HG03558 (cell line): Measurements from ENCODE around the gene IGSF8.
"Not testable (repeated sequence)": the region's sequence is repeated elsewhere in the genome, so short reads cannot be mapped to it uniquely, and the experiment has no call there.

Source experiments
- ATAC-seq: cut with Tn5 transposase; IDR thresholded peaks from one replicate; pipeline ENCODE4 v1.9.1; 2021; ENCODE audit warnings: moderate number of reproducible peaks; ENCODE audit not compliant: unreplicated experiment; ENCODE audit errors: extremely low read depth

IGSF8 gene

GRCh38 chr1:160074865-160075264 lies 23.6 kb downstream of the IGSF8 start:
- no peak for ATAC-seq

DNA sequence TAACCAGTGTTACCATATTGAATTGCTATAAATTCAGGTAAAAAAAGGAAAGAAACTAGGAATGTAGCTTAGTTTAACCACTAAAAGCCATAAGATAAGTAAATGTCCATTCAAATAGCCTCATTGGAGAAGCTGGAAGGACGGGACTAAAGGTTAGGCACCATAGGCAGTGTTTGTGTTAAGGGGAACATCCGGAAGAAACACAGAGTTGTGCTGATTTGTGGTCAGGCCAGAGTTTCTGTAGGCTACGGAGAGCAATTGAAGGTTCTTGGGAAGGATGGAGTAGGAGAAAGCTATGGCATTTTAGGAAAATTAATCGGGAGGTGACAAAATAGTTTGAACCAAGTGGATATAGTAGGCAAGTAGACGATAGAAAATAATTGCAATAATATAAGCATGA lies 27.1 kb downstream of the IGSF8 start:
- no peak for ATAC-seq

DNA sequence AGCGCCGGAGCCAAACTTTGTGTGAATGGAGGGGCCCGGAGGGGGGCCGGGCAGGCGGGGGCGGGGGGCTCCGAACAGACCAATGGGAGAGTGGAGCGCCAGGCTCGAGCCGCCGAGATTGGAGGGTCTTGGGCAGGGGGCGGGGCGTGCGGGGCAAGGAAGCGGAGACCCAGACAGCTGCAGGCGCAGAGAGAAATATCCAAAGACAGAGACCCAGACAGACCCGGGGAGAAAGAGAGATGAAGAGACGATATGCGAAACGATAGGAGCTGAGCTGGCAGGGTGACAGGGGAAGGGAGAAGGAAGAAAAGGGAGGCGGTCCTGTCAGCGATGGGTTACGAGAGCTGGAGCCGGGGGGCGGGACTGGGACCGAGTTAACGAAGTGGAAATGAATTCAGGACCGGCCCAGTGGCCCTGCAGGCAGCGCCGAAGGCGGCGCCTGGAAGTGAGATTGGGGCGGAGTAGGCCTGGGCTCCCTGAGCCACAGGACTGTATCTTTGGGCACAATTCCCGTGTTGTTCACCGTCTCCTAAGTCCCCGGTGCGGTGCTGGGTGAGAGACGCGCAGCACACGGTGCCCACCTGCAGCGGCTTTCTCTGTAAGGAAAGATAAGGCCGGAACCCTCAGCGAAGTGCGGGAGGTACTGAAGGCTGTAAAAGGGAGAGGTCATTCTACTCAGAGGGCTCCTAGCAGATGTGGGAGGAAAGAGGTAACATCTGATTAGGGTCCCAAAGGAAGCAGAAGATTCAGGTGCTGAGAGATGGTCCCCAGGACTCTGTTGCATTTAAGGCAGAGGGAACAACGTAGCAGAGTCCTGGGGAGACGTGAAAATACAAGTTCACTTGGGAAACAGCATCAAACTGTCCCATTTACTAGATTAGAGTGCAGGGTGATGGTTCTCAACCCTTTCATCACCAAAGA lies 27.9 kb downstream of the IGSF8 start:
- ATAC-seq = no peak

DNA sequence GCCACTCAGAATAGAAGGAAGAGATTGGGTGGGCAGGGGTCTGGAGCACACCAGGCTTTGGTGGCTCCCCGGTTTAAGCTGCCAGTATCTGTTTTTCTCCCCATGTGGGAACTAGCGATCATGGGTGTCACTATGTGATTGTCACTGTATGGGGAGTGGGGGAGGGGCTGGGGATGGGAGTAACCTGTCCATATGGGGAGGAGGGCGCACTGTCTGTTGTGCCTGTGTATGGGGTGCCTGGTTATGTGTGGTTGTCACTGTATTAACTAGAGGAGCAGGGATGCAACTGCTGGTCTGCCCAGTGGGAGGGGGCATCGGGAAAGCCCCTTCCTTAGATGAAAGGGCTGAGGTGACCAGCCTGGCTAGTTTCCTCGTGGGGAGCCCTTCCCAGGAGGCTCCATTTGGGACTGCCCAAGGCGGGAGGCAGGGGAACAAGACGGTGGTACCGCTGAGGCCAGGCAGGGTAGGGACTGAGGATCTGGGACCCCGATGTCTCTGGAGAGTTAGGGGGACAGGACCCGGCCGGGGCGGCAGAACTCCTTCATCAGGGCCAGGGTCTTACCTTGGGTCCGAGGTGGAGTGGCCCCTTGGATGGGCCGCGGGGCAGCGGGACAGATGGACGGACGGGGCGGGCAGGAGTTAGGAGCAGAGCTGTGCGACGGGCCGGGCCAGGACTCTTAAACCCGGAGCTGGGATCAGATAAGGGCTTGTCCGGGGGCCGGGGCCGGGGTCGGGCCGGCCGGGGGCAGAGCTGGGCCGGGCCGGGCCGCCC lies 28.8 kb downstream of the IGSF8 start, which contains the start of gene KCNJ10:
Gene KCNJ10 (minus strand): TSS at position 701 of the 772 bp plus-strand sequence. CDS start 27,628 bp downstream, outside the sequence.
- ATAC-seq = no peak

DNA sequence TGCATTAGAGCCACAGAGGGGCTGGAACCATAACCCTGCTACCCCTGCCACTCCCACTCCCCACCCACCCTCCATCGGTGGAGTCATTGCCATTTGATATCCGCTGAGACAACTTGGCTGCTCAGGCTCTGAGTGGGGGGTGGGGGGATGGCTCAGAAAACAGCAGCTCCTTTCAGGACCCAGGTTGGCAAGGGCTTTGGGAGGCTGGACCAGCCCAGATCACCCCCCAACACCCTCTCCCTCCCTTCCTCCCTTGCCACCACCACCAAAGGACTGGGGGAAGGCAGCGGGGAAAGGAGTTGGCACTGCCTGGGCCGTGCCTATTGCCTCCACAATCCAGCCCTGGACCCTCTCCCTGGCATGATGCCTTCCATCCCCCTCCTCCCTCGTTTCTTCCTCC lies 30.2 kb downstream of the IGSF8 start:
- ATAC-seq = no peak

- no peak for ATAC-seq
These were observed 31.3 kb downstream of the IGSF8 start for GRCh38 chr1:160066829-160067745.

DNA sequence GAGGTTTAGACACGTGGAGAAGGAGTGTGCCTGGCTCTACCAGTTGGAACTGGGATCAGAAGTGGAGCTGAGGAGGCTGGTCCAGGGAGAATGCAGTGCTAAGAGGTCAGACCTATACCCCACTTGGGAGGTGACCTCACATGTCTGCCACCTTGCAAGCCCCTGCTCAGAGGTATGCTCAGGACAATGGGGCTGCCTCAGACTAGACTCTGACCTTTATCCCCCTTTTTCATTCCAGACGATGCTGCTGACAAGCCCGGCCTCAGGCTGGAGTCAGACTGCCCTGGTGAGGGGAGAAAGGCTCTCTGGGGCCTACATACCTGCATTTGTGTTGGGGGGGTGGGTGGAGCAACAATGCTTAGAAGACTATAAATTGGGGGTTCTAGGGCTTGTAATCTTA lies 33.7 kb downstream of the IGSF8 start:
- ATAC-seq = no peak

- ATAC-seq = no peak
These were observed 34.3 kb downstream of the IGSF8 start for GRCh38 chr1:160064164-160064563.

- ATAC-seq = no peak
These were observed 35.2 kb downstream of the IGSF8 start for GRCh38 chr1:160063176-160063575.

- ATAC-seq = no peak
These were observed 36.2 kb downstream of the IGSF8 start for GRCh38 chr1:160062230-160062532.

DNA sequence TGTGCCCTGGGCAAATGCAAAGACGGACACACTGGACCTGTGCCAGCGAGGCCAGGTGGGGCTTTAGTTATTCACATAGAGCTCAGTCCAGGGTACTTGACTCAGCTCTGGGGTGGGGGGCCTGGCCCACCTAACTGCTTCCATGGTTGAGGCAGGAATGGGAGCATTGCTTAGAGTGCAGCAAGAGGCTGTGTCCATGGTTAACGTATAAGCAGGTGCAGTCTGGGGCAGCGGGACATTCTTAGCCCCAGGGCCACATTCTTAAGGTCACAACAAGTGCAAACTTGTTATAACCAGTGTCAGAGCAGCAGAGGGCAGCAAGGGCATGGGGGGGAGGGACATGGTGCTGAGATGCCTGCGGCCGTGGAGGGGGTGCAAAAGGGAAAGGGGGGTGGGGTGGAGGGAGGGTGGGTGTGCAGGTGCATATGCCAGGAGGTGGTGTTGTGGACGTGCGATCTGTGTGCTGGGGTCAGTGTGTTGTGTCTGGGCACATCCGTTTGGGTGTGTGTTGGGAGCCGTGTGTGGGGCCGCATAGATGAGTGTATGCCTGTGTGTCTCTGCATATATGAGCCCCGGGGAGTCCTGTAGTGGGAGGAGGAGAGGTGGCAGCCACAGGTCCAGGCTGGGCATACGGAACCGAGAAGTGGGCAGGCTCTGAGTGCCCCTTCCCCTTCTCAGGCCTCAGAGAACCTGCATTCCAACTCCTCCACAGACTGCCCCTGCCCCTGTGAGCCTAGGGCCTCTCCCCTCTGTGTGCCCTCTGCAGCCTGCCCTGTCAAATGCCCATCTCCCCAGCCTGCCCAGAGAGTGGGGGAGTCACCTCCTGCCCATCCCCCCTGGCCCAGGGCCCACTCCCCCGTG lies 36.8 kb downstream of the IGSF8 start:
- no peak for ATAC-seq

DNA sequence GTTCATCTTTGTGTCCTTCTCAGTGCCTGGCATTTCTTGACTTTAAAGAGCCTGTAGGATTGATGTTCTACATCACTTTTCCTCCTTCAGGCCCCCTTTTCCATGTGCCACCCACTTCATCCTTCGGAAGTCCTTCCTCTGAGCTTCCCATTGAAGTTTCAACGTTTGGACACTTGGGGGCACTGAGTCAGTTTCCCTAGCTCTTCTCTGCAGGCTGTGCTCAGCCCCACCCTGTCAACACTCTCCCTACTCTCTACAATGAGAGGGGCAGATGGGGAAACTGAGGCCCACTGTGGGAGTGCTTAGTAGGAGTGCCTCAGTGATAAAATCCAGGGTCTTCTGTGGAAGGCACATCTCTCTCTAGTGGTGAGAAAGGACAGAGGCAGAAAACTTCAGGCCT lies 40.3 kb downstream of the IGSF8 start:
- ATAC-seq = no peak

DNA sequence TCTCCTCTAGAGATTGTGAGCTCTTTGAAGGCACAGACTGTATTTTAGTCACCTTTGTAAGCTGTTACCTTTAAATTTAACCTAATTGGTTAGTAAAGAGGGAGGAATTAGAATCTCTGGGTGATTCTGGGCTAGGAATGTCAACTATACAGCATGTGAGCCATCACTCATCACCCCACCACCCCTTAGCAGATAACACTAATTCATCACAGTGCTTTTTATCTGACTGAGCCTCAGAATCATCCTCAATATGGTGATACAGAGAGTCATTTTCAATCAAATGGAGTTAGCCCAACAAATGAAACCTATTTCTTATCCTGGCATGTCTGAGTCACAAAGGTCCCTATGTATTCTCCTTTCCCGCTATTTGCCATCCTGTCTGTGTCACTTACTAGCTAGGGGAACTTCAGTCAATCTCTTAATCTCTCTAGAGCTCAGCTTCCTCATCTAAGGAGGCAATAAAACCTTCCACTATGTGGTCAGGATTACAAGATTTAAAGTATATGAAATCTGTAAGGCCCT lies 41.7 kb downstream of the IGSF8 start:
- ATAC-seq = no peak

- ATAC-seq = no peak
These were observed 44.7 kb downstream of the IGSF8 start for GRCh38 chr1:160053548-160054365.

- no peak for ATAC-seq
These were observed 45.5 kb downstream of the IGSF8 start for GRCh38 chr1:160052936-160053335.

DNA sequence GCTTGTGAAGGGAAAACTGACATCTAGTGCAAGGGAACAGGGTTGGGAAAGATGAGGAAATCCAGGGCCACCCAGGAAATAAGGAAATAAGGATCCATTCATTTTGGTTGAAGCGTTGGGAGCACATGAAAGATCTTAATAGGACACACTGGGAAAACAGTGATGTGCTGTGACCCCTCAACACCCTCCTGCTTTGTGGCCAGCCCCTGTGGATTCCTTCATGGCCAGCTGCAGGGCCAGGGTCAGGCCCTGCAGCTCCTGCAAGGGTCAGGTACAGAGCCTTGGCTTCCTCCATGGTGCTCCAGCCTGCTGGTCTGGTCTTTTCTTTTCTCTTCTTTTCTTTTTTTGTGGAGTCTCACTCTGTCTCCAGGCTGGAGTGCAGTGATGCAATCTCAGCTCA lies 47.8 kb downstream of the IGSF8 start:
- ATAC-seq = no peak

GRCh38 chr1:160050182-160050581 lies 48.2 kb downstream of the IGSF8 start:
- not testable (repeated sequence) for ATAC-seq

- no peak for ATAC-seq
These were observed 49.3 kb downstream of the IGSF8 start for GRCh38 chr1:160049101-160049500.
